ENCODE data around the gene PLS3. TPM values are rescaled to one million over a fixed set of nuclear protein-coding genes. Genes with fewer than 3 reads are reported as not detected.
"Not testable (repeated sequence)": the region's sequence is repeated elsewhere in the genome, so short reads cannot be mapped to it uniquely, and the experiment has no call there.

PLS3 gene
- total RNA-seq, 3 donors from 2014 or later (not counting 1 experiment from before 2014, with no cell fraction given): 0.54 TPM; not detected in 2

DNA sequence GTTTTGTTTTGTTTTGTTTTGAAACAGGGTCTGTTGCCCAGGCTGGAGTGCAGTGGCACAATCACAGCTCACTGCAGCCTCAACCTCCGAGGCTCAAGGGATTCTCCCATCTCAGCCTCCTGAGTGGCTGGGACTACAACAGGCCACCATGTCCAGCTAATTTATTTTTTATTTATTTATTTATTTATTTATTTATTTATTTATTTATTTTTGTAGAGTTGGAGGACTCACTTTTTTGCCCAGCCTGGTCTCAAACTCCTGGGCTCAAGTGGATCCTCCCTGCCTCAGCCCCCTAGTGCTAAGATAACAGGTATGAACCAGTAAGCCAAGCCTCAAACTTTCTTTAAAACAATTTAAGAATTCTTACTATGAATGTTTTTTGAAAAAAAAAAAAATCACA lies 26.6 kb upstream of the PLS3 start:
- H3K27me3 Mint-ChIP-seq (ENCODE audit: low read depth in 2 of 2): peaks cover 4 to 11% of the 10 kb centered on the region in 2 donors
- intact Hi-C loops (cut with micrococcal nuclease): no loop called here
- TF ChIP-seq, protein P1, sequence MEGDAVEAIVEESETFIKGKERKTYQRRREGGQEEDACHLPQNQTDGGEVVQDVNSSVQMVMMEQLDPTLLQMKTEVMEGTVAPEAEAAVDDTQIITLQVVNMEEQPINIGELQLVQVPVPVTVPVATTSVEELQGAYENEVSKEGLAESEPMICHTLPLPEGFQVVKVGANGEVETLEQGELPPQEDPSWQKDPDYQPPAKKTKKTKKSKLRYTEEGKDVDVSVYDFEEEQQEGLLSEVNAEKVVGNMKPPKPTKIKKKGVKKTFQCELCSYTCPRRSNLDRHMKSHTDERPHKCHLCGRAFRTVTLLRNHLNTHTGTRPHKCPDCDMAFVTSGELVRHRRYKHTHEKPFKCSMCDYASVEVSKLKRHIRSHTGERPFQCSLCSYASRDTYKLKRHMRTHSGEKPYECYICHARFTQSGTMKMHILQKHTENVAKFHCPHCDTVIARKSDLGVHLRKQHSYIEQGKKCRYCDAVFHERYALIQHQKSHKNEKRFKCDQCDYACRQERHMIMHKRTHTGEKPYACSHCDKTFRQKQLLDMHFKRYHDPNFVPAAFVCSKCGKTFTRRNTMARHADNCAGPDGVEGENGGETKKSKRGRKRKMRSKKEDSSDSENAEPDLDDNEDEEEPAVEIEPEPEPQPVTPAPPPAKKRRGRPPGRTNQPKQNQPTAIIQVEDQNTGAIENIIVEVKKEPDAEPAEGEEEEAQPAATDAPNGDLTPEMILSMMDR (IDR thresholded peaks at IDR 0.05): no peak

DNA sequence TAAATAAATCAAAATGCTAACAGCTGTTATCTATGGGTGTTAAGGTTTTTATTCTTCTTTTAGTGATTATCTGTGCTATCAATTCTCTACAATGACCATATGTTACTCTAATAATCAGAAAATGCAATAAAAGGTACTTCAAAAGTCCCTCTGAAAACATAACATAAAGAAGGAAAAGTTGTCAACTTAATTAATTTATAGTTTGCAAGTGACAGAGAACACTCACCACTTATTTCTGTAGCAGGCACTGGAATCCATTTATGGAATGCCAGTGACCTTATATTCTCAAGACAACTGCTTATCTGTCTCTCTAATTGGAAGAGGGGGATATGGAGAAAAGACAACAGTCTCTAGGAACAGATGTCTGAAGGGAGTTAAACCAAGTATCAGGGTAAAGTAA lies 25.6 kb upstream of the PLS3 start:
- H3K9me3 Mint-ChIP-seq: no peaks in the 10 kb centered on the region
- ATAC-seq: no peak

More for the DNA sequence above, 26.6 kb upstream of the PLS3 start:
- H3K9me3 ChIP-seq (ENCODE audit: control insufficient read depth, insufficient read depth, low read length): no peaks in the 10 kb centered on the region
- no peak overlapping the region for H3K4me3 ChIP-seq (ENCODE audit: low read length)
- Mint-ChIP-seq H3K9me3 (no peaks in the 10 kb centered on the region), H3K27ac (no peak overlapping the region), H3K4me1 (no peaks in the 10 kb centered on the region), H3K36me3 (no peaks in the 10 kb centered on the region), H3K4me3 (no peak overlapping the region)
- DNase-seq: no peak
- no peaks in the 10 kb centered on the region for H3K36me3 ChIP-seq (ENCODE audit: control insufficient read depth, insufficient read depth, low read length)
- H3K27ac ChIP-seq (ENCODE audit: low read length): no peak overlapping the region
- no peak for ATAC-seq
- H3K4me1 ChIP-seq (ENCODE audit: control insufficient read depth, insufficient read depth, low read length): no peaks in the 10 kb centered on the region
- 83% methylated on average over 1 of the region's 1 CpG for WGBS (ENCODE audit: insufficient coverage)
- H3K27me3 ChIP-seq (ENCODE audit: control insufficient read depth, insufficient read depth, low read length): no peaks in the 10 kb centered on the region

DNA sequence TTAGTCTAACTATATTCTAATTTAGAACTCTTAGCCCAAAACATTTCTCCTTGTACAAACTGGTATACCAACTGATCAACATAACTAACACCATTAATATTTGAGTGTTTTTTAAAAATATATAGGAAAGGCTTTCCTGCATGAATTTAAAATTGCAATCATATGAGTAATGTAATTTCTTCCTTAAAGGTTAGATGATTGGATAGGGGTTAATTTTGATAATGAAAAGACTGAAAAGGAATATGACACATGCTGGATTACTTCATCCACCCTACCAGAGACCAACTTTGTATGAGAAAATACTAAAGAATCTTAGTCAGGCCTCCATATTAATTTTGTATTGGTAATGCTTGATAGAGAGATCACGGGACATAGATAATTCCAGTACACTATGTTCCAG lies 25.1 kb upstream of the PLS3 start:
- ATAC-seq (no peak), DNase-seq (no peak)
- TF ChIP-seq, protein P1 (IDR thresholded peaks at IDR 0.05): no peak
- intact Hi-C loops (cut with micrococcal nuclease): no loop called here
- H3K9me3 ChIP-seq (ENCODE audit: control insufficient read depth, insufficient read depth, low read length): no peaks in the 10 kb centered on the region
- Mint-ChIP-seq H3K27ac (no peak overlapping the region), H3K9me3 (no peaks in the 10 kb centered on the region), H3K27me3 (ENCODE audit: low read depth in 2 of 2) (peaks cover under 1 to 5% of the 10 kb centered on the region in 2 donors), H3K36me3 (no peaks in the 10 kb centered on the region), H3K4me1 (no peaks in the 10 kb centered on the region), H3K4me3 (no peak overlapping the region)
- H3K27ac ChIP-seq (ENCODE audit: low read length): no peak overlapping the region
- no peaks in the 10 kb centered on the region for H3K36me3 ChIP-seq (ENCODE audit: control insufficient read depth, insufficient read depth, low read length)
- no CpG with 5 or more reads among the region's 1 CpG for WGBS (ENCODE audit: insufficient coverage)
- H3K4me1 ChIP-seq (ENCODE audit: control insufficient read depth, insufficient read depth, low read length): no peaks in the 10 kb centered on the region
- no peak overlapping the region for H3K4me3 ChIP-seq (ENCODE audit: low read length)
- no peaks in the 10 kb centered on the region for H3K27me3 ChIP-seq (ENCODE audit: control insufficient read depth, insufficient read depth, low read length)

More for the DNA sequence above, 25.6 kb upstream of the PLS3 start:
- peaks cover 4 to 5% of the 10 kb centered on the region in 2 donors for H3K27me3 Mint-ChIP-seq (ENCODE audit: low read depth in 2 of 2)
- H3K27ac Mint-ChIP-seq: no peak overlapping the region
- no peak for DNase-seq
- Histone ChIP-seq H3K9me3 (ENCODE audit: control insufficient read depth, insufficient read depth, low read length) (no peaks in the 10 kb centered on the region), H3K27ac (ENCODE audit: low read length) (no peak overlapping the region), H3K4me1 (ENCODE audit: control insufficient read depth, insufficient read depth, low read length) (no peaks in the 10 kb centered on the region), H3K36me3 (ENCODE audit: control insufficient read depth, insufficient read depth, low read length) (no peaks in the 10 kb centered on the region), H3K27me3 (ENCODE audit: control insufficient read depth, insufficient read depth, low read length) (no peaks in the 10 kb centered on the region), H3K4me3 (ENCODE audit: low read length) (no peak overlapping the region)
- TF ChIP-seq, protein P1 (IDR thresholded peaks at IDR 0.05): no peak
- intact Hi-C loops (cut with micrococcal nuclease): no loop called here
- H3K4me3 Mint-ChIP-seq: no peak overlapping the region
- no peaks in the 10 kb centered on the region for H3K36me3 Mint-ChIP-seq
- H3K4me1 Mint-ChIP-seq: no peaks in the 10 kb centered on the region

DNA sequence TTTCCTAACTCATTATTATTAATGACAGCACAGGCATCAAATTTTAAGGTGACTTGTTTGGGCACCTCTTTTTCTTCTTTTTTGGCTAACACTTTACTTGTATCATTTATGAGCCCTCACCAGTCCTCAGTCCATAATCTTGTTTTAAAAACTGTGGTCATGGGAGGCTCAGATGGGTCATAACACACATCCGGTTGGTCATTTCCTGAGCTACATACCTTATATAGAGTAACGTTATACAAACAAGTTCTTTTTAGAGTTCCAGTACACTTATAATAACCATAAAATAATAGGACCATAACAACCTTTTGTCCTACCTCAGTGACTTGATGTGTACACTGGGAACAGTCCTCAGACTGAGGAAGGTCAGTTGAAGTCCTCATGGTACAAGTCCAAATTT lies 21.1 kb upstream of the PLS3 start:
- H3K36me3 Mint-ChIP-seq: no peaks in the 10 kb centered on the region
- no peaks in the 10 kb centered on the region for H3K4me1 Mint-ChIP-seq
- no peak for DNase-seq
- Histone ChIP-seq H3K4me3 (ENCODE audit: low read length) (no peak overlapping the region), H3K27me3 (ENCODE audit: control insufficient read depth, insufficient read depth, low read length) (no peaks in the 10 kb centered on the region), H3K9me3 (ENCODE audit: control insufficient read depth, insufficient read depth, low read length) (no peaks in the 10 kb centered on the region), H3K27ac (ENCODE audit: low read length) (no peak overlapping the region), H3K4me1 (ENCODE audit: control insufficient read depth, insufficient read depth, low read length) (no peaks in the 10 kb centered on the region), H3K36me3 (ENCODE audit: control insufficient read depth, insufficient read depth, low read length) (no peaks in the 10 kb centered on the region)
- WGBS (ENCODE audit: insufficient coverage): no CpG with 5 or more reads among the region's 2 CpGs
- H3K4me3 Mint-ChIP-seq: no peak overlapping the region
- intact Hi-C loops (cut with micrococcal nuclease): no loop called here
- TF ChIP-seq, protein P1 (IDR thresholded peaks at IDR 0.05): no peak
- ATAC-seq: no peak
- H3K9me3 Mint-ChIP-seq: no peaks in the 10 kb centered on the region
- no peak overlapping the region for H3K27ac Mint-ChIP-seq
- H3K27me3 Mint-ChIP-seq (ENCODE audit: low read depth in 2 of 2): peaks cover 0 to 13% of the 10 kb centered on the region in 2 donors

DNA sequence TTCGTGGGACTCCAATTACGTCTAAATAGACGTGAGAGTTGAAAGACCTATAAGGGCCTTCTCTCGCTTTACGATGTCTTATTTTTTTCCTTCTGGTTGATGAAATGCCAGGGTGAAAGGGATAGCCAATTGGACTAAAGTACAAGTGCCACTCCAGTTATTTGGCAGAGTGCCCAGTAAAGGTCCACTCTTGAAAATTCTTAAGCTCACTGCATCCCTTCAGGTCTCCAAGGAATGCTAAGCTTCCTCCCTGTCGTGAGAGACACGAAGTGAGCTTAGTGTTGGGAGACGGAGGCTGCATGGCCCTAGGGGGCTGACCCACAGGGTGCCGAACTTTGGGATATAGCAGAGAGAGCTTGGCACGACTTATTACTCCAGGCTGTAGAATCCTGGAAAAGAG lies 19.9 kb upstream of the PLS3 start:
- H3K4me3 Mint-ChIP-seq; H3K27ac ChIP-seq (ENCODE audit: low read length); DNase-seq; H3K4me1 Mint-ChIP-seq; H3K9me3 ChIP-seq (ENCODE audit: control insufficient read depth, insufficient read depth, low read length); H3K27me3 ChIP-seq (ENCODE audit: control insufficient read depth, insufficient read depth, low read length); ATAC-seq; H3K4me1 ChIP-seq (ENCODE audit: control insufficient read depth, insufficient read depth, low read length); H3K9me3 Mint-ChIP-seq; H3K36me3 ChIP-seq (ENCODE audit: control insufficient read depth, insufficient read depth, low read length); H3K4me3 ChIP-seq (ENCODE audit: low read length); H3K36me3 Mint-ChIP-seq; H3K27ac Mint-ChIP-seq; intact Hi-C loops (cut with micrococcal nuclease): not testable (repeated sequence)
- 79% methylated on average over 10 of the region's 10 CpGs for WGBS (ENCODE audit: insufficient coverage)
- H3K27me3 Mint-ChIP-seq (ENCODE audit: low read depth in 2 of 2): peaks cover 0 to 25% of the 10 kb centered on the region in 2 donors

Measured in natural killer cell (primary cell).